GM03348 (cell line): Measurements from ENCODE around the gene DGKH.

Experiments used
- DNase-seq: peaks from one replicate; pipeline ENCODE4 v3.0.0; 2012; ENCODE audit warnings: low spot score

Gene DGKH

DNA sequence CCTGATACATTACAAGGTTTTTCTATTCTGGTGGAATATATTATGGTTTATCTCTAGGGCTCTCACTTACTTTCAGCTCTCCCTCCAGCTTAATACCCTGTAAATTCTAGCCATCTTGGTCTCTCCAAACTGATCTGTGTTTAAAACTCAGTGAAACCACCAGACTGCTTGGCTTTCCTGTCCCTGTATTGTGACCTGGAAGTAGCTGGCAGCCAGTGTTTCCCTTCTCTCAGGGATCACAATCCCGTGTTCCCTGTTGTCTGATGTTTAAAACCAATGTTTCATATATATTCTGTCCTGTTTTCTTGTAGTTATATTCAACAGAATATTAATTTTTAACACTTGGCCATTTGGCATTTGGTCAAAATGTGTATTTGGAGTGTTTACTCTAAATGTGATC is 231.5 kb downstream of the DGKH start:
- DNase-seq: no peak

DNA sequence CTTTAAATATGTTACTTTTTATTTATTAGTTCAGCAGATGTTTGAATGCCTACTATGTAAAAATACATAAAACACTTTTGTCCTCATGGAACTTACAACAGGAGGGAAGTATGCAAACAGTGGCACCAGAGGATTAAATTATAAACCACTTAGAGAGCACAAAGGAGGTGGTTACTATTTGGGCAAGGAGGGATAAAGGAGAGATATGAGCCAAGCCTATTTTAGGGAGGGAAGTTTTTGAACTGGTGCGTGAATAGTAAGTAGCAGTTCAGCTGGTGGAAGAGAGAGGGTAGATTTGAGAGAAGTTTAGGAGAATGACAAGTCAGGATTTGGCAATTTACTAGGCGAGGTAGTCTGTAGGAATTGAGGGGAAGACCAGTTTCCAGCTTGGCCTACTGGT is 232.1 kb downstream of the DGKH start:
- DNase-seq: no peak

DNA sequence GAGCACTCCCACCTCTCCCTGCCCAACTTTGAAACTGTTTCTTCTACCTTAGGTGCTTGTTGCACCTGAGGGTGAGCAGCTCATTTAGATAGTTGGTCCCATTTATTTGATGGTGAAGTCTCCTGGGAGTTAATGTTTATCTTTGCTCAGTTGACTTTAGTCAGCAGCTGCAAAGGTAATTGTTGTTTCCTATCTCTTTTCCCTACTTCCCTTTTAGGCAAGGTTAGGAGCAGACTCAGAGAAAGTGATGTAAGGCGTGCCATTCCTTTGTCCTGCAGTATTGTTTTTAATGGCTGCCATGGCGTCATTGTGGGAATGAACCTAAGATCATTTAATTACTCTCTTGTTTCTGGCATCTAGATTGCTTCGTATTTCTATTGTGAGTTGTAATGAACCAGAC is 235.1 kb downstream of the DGKH start:
- DNase-seq: no peak

DNA sequence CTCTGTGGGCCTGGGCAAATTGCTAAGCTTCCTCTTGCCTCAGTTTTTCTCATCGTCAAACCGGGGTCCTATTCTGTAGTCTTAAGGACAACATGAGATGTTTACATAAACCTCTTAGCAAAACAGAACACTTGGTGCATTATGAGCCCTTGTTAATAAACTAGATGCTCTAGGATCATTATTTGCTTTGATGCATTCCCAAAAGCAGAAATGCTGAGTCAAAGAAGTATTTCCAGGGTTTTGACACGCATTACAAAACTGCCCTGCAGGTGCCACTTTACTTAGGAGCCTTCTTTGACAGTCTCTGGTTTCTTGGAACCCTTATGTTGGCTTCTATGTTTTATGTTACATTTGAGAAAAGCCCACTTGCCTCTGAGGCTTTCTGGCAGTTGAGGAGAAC is 235.6 kb downstream of the DGKH start:
- DNase-seq: no peak
